COR-L47 (cell line): ENCODE results near the gene ALDH1L2.
A peak's percentile ranks its signal among the peaks of the same experiment; 100 is the strongest.
"Not testable (repeated sequence)": the region's sequence is repeated elsewhere in the genome, so short reads cannot be mapped to it uniquely, and the experiment has no call there.

ENCODE experiments used
- DNase-seq: peaks from one replicate; lab custom pipeline; 2025; lab: John Stamatoyannopoulos, UW

ALDH1L2 gene

DNA sequence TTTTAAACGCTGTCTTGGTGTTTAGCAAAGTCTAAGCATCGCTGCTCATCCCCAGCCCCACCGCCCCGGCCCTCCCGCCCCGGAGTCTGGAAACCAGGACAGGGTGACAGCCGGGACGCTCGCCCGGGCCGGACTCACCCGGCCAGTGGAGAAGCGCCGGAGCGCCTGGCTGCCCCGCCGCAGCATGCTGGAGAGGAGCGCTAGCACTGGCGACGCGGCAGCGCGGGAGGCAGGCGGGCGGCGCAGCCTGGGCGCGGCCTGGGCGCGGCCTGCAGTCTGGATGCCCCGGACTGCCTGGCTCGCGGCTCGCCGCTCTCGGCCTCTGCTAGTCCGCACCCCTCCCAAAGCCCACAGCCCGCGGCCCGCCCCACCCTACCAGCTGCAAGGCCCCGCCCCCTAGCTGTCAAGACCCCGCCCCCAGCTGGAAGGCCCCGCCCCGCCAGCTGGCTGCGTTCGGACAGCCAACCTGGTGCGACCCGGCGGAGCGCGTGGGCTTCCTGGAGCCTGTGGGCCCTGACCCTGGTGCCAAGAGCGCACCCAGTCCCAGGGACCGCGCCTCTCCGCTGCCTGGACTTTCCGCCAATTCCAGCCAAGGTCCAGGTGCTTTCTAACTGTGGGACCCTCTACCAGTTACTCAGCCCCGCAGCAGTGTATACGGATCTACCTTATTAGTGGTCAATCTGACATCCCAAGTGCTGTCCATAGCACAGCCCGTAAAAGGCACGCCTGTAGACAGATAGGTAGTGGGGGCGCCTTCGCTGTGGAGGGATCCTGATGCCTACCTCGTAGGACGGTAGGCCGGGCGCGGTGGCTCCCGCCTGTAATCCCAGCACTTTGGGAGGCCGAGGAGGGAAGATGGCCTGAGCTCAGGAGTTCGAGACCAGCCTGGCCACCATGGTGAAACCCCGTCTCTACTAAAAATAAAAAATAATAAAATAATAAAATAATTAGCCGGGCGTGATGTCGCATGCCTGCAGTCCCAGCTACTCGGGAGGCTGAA lies at the start of gene ALDH1L2:
Gene ALDH1L2, minus strand, starts transcription at position 208 of the 1,000 bp plus-strand sequence. Its CDS starts 22 bp downstream, at position 186.
- no peak for DNase-seq

DNA sequence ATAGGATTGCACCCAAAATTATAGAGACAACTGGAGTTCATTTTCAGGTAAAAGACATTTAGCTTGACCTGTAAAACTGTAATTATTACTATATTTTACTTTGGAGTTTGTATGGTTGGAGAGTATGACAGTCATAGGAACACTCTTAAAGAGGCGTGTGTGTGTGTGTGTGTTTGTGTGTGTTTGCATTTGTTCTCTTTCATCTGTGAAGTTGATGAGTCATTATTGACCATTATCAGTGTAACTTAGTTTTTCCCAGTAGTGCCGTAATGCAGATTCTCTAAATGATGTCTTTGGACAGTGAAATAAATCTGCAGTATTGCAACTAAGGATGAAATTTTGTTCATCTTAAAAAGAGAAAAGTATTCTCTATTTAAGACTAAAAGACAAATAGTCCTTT lies 36.3 kb upstream of the ALDH1L2 start:
- DNase-seq: no peak

- no peak for DNase-seq
Observed at GRCh38 chr12:105116969-105117368, 32.7 kb upstream of the ALDH1L2 start.

- DNase-seq: no peak
Observed at GRCh38 chr12:105113094-105113493, 28.8 kb upstream of the ALDH1L2 start.

DNA sequence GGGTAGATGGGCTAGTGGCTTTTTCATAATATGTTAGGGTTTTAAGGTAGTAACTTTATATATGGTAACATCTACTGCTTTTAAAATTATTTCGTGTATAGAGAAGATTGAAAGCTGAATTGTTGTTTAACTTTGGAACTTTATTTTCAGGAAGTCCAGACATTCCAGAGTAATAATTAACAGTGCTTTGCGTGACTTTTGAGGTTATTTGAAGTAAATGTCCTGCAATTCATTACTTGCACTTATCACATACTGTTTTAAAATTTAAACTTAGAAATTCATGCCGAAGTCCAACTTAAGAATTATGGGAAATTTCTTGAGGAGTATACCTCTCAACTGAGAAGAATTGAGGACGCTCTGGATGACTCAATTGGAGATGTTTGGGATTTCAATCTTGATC lies 26.6 kb upstream of the ALDH1L2 start:
- no peak for DNase-seq

GRCh38 chr12:105109465-105110212 lies 25.4 kb upstream of the ALDH1L2 start:
- DNase-seq: no peak

DNA sequence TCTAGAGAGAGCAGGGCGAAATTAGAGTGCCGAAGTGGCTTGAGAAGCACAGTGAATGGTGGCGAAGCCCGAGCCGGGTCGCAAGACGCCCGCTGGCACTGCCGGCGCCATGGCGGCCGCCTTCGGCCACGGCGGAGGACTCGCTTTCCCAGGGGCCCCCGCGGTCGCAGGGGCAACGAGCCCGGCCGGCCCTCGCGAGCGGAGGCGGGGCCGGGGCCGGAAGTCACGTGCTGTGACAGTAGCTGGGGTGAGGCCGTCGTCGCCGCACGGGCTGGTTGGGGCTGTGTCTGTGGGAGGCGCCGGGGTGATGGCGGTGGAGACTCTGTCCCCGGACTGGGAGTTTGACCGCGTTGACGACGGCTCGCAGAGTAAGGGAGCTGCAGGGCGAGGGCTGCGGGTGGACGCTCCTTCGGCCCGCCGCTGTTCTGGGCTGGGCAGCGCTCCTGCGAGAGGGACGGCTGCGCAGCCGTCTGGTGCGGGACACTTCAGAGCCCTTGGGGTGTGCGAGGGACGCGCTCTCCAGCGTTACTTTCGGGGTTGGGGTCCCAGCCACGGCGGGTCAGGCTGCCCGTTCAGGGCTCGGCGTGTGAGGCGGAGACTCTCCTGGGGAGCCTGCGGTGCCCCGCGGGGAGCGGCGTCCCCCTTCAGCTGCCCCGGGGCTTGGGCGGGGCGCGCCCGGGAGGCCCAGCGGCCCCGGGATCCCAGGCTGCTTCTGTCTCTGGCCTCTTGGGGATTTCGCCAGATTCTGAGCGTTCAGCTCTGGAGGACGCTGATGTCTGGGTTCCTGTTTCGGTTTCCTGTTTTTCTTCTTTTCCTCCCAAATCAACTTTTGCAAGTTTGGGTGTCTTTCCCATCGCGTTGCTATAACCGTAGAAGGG lies 23.5 kb upstream of the ALDH1L2 start, which contains the start of gene WASHC4:
Gene WASHC4, plus strand, starts transcription at position 238 of the 878 bp plus-strand sequence. Its CDS starts 70 bp downstream, at position 308.
- peak; percentile 88 for DNase-seq

DNA sequence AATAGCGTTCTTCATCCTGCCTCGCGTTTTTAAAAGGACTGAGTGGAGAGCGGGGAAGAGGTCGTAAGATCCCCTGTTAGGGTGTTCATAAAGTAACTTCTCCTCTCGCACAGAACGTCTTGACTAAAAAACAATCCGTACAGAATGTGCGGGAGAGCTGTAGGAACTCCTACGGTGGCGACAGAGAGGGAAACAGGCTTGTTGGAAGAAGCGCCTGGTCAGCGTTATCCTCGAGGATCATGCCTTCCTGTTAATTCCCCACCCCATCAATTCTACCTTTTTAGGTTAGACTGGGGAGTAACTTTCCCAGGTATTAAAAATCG lies 22.9 kb upstream of the ALDH1L2 start:
- DNase-seq: peak; percentile 41

DNA sequence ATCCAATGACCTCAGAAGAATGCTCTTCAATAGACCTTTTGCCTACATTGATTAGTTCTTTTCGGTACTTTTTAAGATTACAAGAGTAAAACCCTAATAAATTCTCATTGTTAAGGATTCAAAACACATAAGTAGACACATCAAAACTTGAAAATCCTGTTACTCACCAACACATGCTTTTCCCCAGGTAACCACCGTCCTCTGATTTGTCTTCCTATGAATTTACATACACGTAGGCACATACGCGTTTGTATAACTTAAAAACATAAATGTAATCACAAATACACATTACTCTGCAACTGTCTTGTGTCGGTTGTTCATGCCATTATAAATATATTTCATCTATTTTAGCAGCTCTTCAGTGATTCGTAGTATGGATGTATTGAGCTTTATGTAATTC lies 22.4 kb upstream of the ALDH1L2 start:
- DNase-seq: no peak

GRCh38 chr12:105104762-105105161 lies 20.5 kb upstream of the ALDH1L2 start:
- no peak for DNase-seq

GRCh38 chr12:105102673-105103072 lies 18.4 kb upstream of the ALDH1L2 start:
- no peak for DNase-seq

DNA sequence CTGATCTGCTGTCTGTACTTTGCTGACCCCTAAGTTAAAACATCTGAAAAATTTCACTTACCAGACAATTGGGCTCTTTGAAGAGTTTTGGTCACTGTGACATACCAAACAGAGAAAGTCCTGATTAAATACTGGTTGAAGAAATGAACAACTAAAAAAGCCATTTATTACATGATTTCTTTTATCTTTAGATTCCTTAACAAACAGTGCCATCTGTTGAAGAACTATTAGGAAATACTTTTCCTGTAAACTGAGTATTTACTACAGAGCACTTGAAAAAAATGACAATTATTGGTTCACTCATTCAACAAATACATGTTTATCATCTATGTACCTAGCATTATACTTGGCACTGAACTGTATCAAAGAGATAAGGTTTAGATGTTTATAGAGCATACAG lies 16.7 kb upstream of the ALDH1L2 start:
- DNase-seq: no peak

DNA sequence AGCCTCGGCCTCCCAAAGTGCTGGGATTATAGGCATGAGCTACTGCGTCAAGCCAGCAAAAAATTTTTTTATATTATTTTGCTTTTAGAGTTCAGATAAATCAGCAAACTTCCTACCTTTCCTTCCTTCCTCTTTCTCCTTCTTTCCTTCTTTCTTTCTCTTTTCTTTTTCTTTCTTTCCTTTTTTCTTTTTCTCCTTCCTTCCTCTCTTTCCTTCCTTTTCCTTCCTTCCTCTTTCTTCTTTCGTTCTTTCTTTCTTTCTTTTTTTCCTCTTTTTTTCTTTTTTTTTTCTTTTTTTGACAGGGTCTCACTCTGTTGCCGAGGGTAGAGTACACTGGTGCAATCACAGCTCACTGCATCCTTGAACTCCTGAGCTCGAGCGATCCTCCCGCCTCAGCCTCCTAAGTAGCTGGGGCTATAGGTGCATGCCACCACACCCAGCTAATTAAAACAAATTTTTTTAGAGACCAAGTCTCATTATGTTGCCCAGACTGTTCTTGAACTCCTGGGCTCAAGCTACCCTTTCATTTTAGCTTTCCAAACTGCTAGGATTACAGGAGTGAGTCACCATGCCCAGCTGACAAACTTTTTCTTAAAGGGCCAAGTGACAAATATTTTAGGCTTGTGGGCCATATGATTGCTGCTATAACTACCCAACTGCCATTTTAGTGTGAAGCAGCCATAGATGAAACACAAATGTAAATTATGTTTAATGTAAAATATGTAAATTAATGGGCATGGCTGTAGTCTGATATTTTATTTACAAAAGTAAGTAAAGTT lies 16.1 kb upstream of the ALDH1L2 start:
- no peak for DNase-seq

GRCh38 chr12:105099356-105099755 lies 15.1 kb upstream of the ALDH1L2 start:
- DNase-seq: no peak

DNA sequence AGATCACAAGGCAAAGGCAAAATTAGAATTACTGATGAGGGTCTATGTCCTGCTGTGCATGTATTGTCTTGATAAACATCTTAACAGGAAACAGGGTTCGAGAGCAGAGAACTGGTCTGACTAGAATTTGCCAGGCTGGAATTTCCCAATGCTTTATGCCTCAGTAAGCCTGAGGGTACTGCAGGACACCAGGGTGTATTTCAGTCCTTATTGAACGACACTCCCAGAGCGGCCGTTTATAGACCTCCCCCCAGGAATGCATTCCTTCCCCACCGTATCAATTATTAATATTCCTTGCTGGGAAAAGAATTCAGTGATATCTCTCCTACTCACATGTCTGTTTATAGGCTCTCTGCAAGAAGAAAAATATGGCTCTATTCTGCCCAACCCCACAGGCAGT lies 11.1 kb upstream of the ALDH1L2 start:
- DNase-seq: not testable (repeated sequence)

DNA sequence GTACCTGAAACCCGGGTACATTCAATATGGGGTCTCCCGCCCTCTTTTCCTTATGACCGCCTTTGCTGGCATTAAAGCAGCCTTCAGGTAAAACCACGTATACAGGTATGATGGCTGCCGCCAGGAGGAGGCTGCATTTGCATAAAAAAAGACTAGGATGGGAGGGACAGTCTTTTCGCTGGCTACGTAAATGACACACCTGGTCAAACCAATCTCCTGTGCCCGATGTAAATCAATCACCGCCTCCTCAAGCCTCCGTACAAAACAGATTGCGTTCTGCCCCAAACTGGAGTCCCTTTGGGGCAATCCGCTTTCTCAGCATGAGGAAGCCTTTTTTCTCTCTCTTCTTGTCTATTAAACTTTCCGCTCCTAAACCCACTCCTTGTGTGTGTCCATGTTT lies 8.1 kb upstream of the ALDH1L2 start:
- DNase-seq: peak; percentile 84

DNA sequence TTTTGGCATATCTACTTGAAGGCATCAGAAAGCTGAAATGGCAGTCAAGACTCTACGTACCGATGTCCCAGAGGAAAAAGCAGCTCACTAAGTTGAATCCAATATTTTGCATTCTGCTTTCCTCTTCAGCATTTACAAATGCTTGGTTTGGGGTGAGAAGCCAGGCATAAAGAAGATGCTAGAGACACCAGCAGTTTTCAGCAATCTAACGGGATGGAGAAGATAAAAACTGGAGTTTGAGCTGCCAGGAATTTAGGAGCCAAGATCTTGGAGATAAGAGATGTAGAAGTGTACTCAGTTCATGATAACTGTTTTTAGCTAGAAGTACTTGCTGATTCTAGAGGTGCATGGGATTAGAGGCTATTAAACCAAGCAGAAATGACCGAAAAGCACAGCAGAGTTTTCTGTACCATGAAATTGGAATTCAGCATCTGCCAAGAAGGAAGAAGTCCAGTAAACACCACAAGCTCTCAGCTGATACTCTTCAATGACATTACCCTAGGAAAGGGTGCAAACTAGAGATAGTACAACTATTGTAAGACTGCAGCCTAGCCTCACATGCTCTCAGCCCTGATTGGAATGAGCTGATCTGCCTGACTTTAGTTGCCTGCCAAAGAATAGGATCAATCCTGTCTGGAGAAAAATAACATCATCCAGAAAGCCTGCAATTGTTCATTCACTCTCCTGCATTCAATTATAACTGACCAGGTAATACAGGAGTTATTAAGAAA lies 7.4 kb upstream of the ALDH1L2 start:
- DNase-seq: no peak

DNA sequence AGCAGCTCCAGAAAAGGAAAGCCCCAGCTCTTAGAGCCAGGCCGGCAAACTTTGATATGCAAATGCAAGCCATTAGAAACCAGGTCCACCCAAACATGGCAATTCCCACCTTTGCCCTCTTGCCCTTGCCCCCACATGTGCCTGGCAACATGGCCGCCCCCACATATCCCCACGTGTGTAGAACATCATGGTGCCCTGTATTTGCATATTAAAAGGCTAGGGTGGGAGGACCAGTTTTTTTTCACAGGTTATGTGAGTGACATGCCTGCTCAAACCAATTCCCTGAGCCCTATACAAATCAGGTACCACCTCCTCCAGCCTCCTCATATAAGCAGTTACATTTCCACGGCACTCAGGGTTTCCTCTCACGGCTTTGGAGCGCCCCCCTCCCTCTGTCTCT lies 6.1 kb upstream of the ALDH1L2 start:
- DNase-seq: no peak

DNA sequence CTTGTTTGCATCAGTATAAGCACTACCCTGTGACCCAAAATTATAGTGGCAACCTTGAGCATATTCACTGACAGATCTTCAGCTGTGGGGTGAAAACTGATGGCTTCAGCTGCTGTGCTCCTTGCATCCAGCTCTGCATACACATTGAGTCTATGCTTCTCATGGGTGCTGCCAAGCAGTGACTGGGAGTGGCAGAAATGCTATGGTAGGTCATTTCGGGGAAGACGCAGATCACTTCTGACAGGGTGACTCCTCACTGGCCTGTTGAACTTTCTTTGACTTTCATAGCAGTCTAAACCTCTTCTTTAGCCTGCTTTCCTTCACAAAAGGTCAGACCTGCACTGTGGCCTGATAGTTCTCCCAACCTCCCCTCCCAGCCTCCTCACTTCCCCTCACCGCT lies 5.6 kb upstream of the ALDH1L2 start:
- DNase-seq: no peak

DNA sequence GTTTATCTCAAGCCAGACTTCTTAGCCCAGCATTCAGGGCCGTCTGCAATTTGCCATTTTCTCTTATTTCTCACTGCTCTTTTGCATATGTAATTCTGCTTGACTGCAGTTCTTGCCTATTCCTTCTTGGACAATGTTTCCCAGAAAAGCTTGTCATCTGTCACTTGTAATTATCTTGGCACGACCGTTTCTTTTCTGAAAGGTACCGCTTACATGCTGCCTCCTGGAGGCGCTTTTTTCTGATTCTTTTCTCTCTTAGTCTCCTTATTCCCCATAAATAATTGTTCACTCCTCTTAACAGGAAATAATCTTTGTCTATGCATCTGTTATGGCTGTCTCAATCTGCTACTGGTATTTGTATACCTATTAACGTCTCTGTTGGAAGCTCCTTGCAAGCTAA lies 1.2 kb upstream of the ALDH1L2 start:
- DNase-seq: no peak
